Activated CD8-positive, alpha-beta memory T cell treated with anti-CD3 and anti-CD28 coated beads for 48 hours (primary cell): ENCODE measurements around the gene PNPT1.
"Not testable (repeated sequence)": the region's sequence is repeated elsewhere in the genome, so short reads cannot be mapped to it uniquely, and the experiment has no call there.

Source experiments
- DNase-seq, 3 experiments: peaks; one replicate each; pipeline ENCODE4 v3.0.0-alpha.2; 2020; ENCODE audit warnings: low read depth in 2 of 3, low spot score in 2 of 3

PNPT1 gene

DNA sequence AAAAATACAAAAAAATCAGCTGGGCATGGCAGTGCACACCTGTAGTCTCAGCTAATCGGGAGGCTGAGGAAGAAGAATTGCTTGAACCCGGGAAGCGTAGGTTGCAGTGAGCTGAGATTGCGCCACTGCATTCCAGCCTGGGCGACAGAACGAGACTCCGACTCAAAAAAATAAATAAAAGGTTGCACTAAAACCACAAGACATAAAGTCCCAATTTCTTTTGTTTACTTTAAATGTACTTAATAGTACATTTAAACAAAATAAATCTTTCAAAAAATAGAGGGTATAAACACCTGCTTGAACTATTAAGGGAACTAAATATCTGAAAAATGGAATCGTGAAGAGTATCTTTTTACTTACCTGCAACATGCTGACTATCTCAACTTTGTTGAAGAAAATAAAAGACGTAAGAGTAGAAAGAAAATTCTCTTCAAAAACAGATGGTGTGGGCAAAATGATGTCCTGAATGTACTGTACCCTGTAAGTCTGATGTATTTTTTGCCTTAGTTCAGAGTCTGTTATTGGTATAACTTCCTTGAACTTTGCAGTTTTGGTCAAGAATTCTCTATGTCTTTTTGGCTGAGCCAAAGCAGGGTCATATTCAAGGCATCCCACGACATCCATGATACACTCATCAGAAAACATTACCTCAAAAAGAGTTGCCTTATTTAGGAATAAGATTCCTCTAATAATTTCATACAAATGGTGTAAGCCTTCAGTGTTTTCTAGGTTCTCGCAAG, 95.4 kb downstream of the PNPT1 start:
- DNase-seq = no peak

DNA sequence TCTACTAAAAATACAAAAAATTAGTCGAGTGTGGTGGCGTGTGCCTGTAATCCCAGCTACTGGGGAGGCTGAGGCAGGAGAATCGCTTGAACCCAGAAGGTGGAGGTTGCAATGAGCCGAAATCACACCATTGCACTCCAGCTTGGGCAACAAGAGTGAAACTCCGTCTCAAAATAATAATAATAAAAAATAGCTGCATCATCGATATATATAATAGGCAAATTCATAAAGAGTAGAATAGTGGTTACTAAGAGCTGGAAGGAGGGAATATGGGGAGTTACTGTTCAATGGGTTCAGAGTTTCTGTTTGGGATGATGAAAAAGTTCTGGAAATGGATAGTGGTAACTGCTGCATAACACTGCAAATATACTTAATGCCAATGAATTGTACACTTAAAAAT, 96.8 kb downstream of the PNPT1 start:
- DNase-seq = not testable (repeated sequence)

DNA sequence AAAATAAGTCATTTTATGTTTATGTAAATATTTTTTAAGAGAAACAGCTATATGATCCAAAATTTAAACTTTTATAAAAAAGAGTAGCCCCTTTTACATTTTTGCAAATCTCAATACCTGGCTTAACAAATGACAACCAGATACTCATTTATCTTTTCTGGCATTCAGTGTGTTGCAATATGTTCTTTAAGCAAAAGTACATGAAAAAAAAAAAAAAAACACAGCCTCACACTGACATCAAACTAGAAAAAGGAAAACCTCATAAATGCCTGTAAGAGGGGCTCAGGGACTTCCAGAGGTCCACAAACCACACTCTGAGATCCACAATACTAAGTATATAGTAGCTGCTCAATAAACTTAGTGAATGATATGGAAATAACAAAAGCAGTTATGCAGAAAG, 98.1 kb downstream of the PNPT1 start:
- DNase-seq = no peak

DNA sequence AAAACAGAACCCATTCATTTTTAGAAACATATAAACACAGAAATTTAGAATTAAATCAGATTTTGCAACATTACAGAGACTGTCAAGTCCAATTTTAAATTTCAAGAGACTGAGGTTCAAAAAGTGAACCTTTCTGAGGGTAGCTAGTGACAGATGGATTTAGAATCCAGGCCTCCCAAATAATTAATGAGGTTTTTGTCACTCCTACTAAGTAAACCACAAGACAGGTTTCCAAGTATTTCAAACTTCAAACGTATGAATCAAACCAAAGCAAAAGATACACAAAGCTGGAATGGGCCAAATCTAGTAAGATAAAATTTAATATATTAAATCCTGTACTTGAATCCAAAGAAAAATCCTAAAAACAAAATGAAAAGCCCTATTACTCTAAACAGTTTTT, 101.5 kb downstream of the PNPT1 start:
- no peak for DNase-seq

DNA sequence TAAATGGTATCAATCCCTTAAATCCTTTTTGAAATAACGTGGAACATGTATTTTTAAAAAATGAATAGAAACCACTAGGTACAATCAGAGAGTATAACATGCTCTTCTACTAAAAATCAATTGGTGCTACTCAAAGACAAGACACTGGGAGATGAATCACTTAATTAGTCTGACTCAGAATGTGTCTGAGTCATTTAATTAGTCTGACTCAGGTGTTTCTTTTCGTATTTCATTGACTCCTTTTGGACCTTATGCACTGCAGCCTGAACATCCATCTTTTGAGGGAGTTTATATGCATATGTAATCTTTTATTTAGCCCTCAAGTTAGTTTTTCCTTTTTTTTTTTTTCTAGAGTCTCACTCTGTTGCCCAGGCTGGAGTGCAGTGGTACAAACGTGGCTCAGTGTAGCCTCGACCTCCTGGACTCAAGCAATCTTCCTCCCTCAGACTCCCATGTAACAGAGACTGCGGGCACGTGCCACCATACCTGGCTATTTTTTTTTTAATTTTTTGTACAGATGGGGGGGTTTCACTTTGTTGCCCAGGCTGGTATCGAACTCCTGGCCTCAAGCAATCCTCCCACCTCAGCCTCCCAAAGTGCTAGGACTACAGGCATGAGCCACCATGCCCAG, 102.7 kb downstream of the PNPT1 start:
- no peak for DNase-seq

DNA sequence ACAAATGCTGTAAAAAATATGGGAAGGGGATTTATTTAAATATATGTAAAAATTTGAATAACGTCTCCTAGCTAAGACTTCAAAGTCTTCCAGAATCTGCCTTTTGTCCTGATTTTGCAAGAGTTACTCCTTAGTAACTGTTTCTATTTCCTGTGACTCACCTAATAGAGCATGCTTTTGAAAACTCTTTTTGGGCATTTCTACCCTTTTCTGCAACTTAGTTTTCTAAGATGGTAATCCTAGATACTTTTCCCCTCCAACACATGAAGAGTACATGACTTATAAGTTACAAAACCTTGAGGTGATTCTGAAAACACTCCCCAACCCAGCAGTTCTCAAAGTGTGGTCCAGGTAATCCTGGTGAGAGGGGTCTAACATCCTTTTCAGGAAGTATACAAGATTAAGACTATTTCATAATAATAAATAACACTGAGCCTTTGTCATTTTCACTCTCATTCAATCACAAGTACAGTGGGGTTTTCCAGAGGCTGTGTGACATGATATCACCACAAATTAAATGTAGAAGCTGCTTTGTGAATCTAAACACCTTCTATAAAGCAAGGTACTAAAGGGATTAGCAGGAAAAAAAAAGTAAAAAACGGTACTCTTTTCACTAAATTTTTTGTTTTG, 108.1 kb downstream of the PNPT1 start:
- DNase-seq = no peak
